RWPE2 (cell line): Measurements from ENCODE around the gene CRYBA1.

Source experiments
- ATAC-seq: fragments of 200-7000 bp; cut with Tn5 transposase; 3 replicates; pipeline ENCODE4 v1.9.1; 2021; ENCODE audit warnings: low read depth
- DNase-seq: peaks from one replicate; pipeline ENCODE4 v3.0.0-alpha.2; 2020; ENCODE audit warnings: low spot score
- H3K27ac ChIP-seq: fragments of 450-650 bp; 2 replicates; pipeline ENCODE4 v1.5.1; 2017; ENCODE audit warnings: mild to moderate bottlenecking; ENCODE audit not compliant: poor library complexity, severe bottlenecking
- H3K27me3 ChIP-seq: fragments of 250-450 bp; sonication (Bioruptor Pico); 2 replicates; pipeline ENCODE4 v1.5.1; 2021; ENCODE audit warnings: mild to moderate bottlenecking, moderate library complexity; ENCODE audit not compliant: insufficient read depth, poor library complexity, severe bottlenecking
- H3K36me3 ChIP-seq: fragments of 250-450 bp; sonication (Bioruptor Pico); 2 replicates; pipeline ENCODE4 v1.5.1; 2020; ENCODE audit warnings: low read depth, mild to moderate bottlenecking, moderate library complexity
- H3K4me1 ChIP-seq: fragments of 250-450 bp; sonication (Bioruptor Pico); 2 replicates; pipeline ENCODE4 v1.5.1; 2021; ENCODE audit warnings: mild to moderate bottlenecking, moderate library complexity; ENCODE audit not compliant: insufficient read depth, poor library complexity, severe bottlenecking
- H3K4me3 ChIP-seq: fragments of 250-450 bp; sonication (Bioruptor Pico); 2 replicates; pipeline ENCODE4 v1.5.1; 2021; ENCODE audit warnings: mild to moderate bottlenecking, moderate library complexity; ENCODE audit not compliant: severe bottlenecking
- H3K9me3 ChIP-seq: fragments of 250-450 bp; sonication (Bioruptor Pico); 2 replicates; pipeline ENCODE4 v1.5.1; 2021; ENCODE audit warnings: mild to moderate bottlenecking, moderate library complexity; ENCODE audit not compliant: severe bottlenecking
- TF ChIP-seq, protein P1 (sequence below): fragments of 450-650 bp; IDR thresholded peaks from one replicate; pipeline ENCODE4 v1.5.1; 2017; ENCODE audit warnings: mild to moderate bottlenecking, moderate library complexity; ENCODE audit not compliant: poor library complexity, severe bottlenecking

Gene CRYBA1

DNA sequence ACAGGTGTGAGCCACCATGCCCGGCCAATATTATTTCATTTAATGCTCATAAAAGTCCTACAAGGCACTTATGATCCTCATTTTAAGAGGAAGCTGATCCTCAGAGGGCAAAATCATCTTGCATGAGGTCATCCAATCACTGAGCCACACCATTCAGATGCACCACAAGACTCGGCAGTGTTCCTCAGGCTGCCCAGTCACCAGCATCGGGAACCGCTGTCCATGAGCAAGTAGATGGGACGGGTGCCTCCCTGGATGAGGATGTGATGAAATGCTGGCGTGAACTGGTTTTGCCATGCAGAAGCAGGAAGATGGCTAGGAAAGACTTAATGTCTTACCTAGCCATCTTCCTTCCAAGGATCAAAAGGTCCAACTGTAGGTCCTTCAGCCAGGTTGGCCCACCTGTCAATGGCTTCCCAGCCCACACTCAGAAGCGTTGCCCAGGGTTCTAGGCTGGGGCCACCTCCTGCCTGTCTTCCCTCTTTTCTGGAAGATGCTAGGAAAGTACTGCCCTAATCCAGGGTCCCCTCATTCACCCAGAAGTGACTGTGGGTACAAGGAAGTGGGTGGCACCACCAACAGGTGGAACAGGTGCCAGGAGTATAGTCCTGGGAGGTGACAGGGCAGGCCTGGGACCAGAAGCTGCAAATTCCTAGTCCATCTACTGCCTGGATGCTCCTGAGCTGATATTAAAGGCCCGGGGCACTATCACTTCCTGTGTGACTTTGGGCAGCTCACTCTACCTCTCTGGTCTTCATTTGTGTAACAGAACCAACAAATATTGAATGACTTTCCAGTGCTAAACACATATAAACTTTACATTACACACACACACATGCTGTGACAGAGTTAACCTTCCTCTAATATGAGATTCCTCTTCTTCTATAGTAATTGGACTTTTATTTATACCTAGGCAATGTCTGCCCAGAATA lies 32.2 kb upstream of the CRYBA1 start:
- DNase-seq (no peak), ATAC-seq (no peak)
- H3K4me1 ChIP-seq = peaks cover 21% of the 10 kb centered on the region
- H3K27ac ChIP-seq = no peak overlapping the region
- TF ChIP-seq, protein P1, sequence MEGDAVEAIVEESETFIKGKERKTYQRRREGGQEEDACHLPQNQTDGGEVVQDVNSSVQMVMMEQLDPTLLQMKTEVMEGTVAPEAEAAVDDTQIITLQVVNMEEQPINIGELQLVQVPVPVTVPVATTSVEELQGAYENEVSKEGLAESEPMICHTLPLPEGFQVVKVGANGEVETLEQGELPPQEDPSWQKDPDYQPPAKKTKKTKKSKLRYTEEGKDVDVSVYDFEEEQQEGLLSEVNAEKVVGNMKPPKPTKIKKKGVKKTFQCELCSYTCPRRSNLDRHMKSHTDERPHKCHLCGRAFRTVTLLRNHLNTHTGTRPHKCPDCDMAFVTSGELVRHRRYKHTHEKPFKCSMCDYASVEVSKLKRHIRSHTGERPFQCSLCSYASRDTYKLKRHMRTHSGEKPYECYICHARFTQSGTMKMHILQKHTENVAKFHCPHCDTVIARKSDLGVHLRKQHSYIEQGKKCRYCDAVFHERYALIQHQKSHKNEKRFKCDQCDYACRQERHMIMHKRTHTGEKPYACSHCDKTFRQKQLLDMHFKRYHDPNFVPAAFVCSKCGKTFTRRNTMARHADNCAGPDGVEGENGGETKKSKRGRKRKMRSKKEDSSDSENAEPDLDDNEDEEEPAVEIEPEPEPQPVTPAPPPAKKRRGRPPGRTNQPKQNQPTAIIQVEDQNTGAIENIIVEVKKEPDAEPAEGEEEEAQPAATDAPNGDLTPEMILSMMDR = no peak
- no peak overlapping the region for H3K4me3 ChIP-seq
- no peaks in the 10 kb centered on the region for H3K9me3 ChIP-seq
- no peaks in the 10 kb centered on the region for H3K27me3 ChIP-seq
- no peaks in the 10 kb centered on the region for H3K36me3 ChIP-seq

DNA sequence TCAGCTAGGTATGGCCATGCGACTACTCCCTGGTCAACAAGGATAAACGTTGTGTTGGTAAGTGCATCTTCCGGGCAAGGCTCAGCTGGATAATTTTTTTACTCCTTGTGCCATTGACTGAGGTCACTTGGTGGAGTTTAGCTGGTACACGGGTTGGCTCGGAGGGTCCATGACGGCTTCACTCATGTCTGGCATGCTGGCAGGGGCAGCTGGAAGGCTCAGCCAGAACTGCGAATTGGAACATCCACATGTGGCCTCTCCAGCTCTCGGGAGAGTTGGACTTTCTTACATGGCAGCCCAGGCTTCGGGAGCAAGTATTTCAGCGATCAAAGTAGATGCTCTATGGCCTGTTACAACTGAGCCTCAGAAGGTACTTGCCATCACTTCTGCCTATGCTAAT lies 31.5 kb upstream of the CRYBA1 start:
- Histone ChIP-seq H3K36me3 (no peaks in the 10 kb centered on the region), H3K27ac (no peak overlapping the region), H3K4me3 (no peak overlapping the region), H3K9me3 (no peaks in the 10 kb centered on the region), H3K27me3 (no peaks in the 10 kb centered on the region), H3K4me1 (peaks cover 26% of the 10 kb centered on the region)
- TF ChIP-seq, protein P1 = no peak
- no peak for DNase-seq
- no peak for ATAC-seq

- TF ChIP-seq, protein P1 = no peak
- Histone ChIP-seq H3K4me3 (no peak overlapping the region), H3K27ac (no peak overlapping the region), H3K9me3 (no peaks in the 10 kb centered on the region), H3K27me3 (no peaks in the 10 kb centered on the region), H3K4me1 (peaks cover 26% of the 10 kb centered on the region), H3K36me3 (no peaks in the 10 kb centered on the region)
- DNase-seq = no peak
- ATAC-seq = peak; percentile 18; the same call in 1 of the 3 replicates
These were observed 30.9 kb upstream of the CRYBA1 start for GRCh38 chr17:29215717-29216116.

DNA sequence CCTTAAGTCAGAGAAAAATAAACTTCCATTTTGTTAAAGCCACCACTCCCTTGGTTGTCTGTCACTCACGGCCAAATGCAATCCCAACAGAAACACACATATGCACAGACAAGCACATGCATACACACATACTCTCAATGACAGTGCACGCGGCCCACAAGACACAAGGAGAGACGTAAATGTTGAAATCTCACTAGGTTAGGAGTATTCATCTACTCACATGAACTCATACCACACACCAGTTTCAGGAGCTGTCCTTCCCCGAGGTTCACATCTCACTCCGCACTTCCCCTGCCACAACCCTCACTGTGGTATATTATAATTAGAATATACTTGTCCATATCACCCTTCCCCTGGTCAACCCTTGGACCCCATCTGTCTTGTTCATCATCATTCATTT lies 30.5 kb upstream of the CRYBA1 start:
- no peak for DNase-seq
- no peak for ATAC-seq
- TF ChIP-seq, protein P1 = no peak
- peak overlapping the region; percentile 13 for H3K27ac ChIP-seq
- H3K4me1 ChIP-seq = peaks cover 26% of the 10 kb centered on the region
- H3K4me3 ChIP-seq = no peak overlapping the region
- H3K9me3 ChIP-seq = no peaks in the 10 kb centered on the region
- no peaks in the 10 kb centered on the region for H3K27me3 ChIP-seq
- no peaks in the 10 kb centered on the region for H3K36me3 ChIP-seq

DNA sequence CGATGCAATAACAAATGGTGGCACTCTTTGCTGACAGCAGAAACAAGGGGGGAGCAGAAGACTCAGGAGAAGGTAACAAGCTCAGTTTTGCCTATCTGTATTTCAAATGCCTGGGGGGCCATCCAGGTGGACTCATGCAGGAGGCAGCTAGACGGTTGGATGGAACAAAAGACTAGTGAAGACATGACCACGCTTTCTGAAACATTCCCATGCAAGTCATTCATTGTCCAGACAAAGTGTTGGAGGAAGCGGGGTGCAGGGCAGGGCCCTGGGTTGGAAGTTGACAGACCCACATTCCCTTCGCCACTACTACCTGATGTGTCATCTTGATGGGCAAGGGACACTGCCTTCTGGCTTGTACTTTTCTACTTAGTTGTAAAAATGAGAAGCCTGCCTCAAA lies 29.8 kb upstream of the CRYBA1 start:
- TF ChIP-seq, protein P1 = no peak
- peak; percentile 49; the same call in 2 of the 3 replicates for ATAC-seq
- DNase-seq = no peak

More for the DNA sequence above, 29.8 kb upstream of the CRYBA1 start:
- Histone ChIP-seq H3K9me3 (no peaks in the 10 kb centered on the region), H3K27me3 (no peaks in the 10 kb centered on the region), H3K4me1 (peaks cover 26% of the 10 kb centered on the region), H3K36me3 (no peaks in the 10 kb centered on the region), H3K27ac (peak overlapping the region; percentile 13), H3K4me3 (no peak overlapping the region)
